ENCODE results near the gene CDC42BPB.
A peak's percentile ranks its signal among the peaks of the same experiment; 100 is the strongest.

CDC42BPB gene

GRCh38 chr14:102965971-102966655 is 91.2 kb downstream of the CDC42BPB start:
- DNase-seq = peak; percentile 53 to 54

- DNase-seq = peak; percentile 7 to 17
Measured at GRCh38 chr14:102965282-102965681, 92.1 kb downstream of the CDC42BPB start.

GRCh38 chr14:102964152-102964730 is 93.1 kb downstream of the CDC42BPB start:
- DNase-seq = no peak

- no peak for DNase-seq
Measured at GRCh38 chr14:102962111-102962627, 95.2 kb downstream of the CDC42BPB start.

GRCh38 chr14:102958461-102958860 is 98.9 kb downstream of the CDC42BPB start:
- no peak for DNase-seq

GRCh38 chr14:102957222-102957621 is 100.1 kb downstream of the CDC42BPB start:
- peak in 1 of 2 donors; percentile 53 for DNase-seq

- DNase-seq = no peak
Measured at GRCh38 chr14:102955636-102956408, 101.5 kb downstream of the CDC42BPB start.

- DNase-seq = no peak
Measured at GRCh38 chr14:102954081-102954789, 103.1 kb downstream of the CDC42BPB start.

- DNase-seq = no peak
Measured at GRCh38 chr14:102953100-102953499, 104.2 kb downstream of the CDC42BPB start.

GRCh38 chr14:102952276-102952675 is 105.1 kb downstream of the CDC42BPB start:
- no peak for DNase-seq

- DNase-seq = no peak
Measured at GRCh38 chr14:102951799-102952198, 105.5 kb downstream of the CDC42BPB start.

GRCh38 chr14:102951034-102951433 is 106.3 kb downstream of the CDC42BPB start:
- DNase-seq = no peak

GRCh38 chr14:102949801-102950451 is 107.4 kb downstream of the CDC42BPB start:
- no peak for DNase-seq

- peak; percentile 62 to 88 for DNase-seq
Measured at GRCh38 chr14:102949062-102949800, 108.1 kb downstream of the CDC42BPB start.

- no peak for DNase-seq
Measured at GRCh38 chr14:102948698-102949061, 108.7 kb downstream of the CDC42BPB start.

- DNase-seq = no peak
Measured at GRCh38 chr14:102947321-102948103, 109.8 kb downstream of the CDC42BPB start.

- no peak for DNase-seq
Measured at GRCh38 chr14:102945346-102946130, 111.8 kb downstream of the CDC42BPB start.

GRCh38 chr14:102944448-102945330 is 112.7 kb downstream of the CDC42BPB start:
- no peak for DNase-seq

- DNase-seq = no peak
Measured at GRCh38 chr14:102943979-102944378, 113.4 kb downstream of the CDC42BPB start.

All from inflammatory macrophage (primary cell).